Loucy (cell line): ENCODE data around the gene ACD.

ENCODE experiments used
- EZH2phosphoT487 ChIP-seq: fragments of 200-600 bp; IDR thresholded peaks from 2 replicates; pipeline ENCODE4 v1.6.1; 2018; ENCODE audit warnings: antibody characterized with exemption, mild to moderate bottlenecking, moderate library complexity, borderline replicate concordance
- TF ChIP-seq, protein P1 (sequence below): fragments of 200-600 bp; sonication (generic); conservative IDR thresholded peaks from 2 replicates; pipeline ENCODE4 v1.5.1; 2014; ENCODE audit warnings: mild to moderate bottlenecking, antibody characterized with exemption, low read length

DNA sequence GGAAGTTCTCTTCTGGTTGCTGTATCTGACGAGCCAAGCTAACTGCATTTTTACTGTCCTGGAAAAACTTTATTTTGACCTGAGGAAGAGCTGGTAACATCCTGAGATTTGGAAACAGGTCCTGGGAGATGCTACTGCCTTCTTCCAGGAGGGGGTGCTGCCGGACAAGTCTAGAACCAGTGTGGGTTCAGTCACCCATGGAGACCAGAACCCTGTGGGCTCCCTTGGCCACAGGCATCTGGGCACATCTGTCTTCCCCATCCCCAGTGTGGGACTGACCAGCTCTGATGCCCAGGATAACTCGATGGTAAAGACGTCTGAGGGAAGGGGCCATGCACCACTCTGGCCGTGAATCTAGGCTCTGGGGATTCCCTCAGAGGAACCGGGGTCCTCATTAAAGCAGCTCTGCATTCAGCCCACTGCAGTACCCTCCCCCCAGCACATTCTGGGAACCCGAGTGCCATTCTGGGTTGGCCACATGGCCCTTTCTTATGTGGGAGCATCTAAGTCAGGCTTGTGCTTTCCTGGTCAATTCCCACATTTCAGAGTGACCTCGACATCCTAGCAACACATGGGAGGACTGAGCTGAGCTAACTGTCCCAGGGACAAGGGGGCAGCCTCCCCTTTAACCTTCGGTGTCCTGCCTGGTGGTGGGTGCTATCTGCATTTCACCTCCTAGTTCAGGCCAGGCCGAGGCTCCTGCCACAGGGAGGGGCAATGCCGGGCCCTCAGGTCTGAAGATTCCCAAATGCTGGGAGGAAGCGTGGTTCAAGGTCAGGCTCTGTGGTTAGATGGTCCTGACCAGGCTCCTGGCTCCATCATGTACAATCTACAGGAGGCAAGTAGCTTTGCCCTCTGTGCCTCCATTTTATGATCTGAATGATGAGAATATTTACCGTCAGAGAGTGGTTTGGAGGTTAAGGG lies 12.9 kb upstream of the ACD start:
- TF ChIP-seq, protein P1, sequence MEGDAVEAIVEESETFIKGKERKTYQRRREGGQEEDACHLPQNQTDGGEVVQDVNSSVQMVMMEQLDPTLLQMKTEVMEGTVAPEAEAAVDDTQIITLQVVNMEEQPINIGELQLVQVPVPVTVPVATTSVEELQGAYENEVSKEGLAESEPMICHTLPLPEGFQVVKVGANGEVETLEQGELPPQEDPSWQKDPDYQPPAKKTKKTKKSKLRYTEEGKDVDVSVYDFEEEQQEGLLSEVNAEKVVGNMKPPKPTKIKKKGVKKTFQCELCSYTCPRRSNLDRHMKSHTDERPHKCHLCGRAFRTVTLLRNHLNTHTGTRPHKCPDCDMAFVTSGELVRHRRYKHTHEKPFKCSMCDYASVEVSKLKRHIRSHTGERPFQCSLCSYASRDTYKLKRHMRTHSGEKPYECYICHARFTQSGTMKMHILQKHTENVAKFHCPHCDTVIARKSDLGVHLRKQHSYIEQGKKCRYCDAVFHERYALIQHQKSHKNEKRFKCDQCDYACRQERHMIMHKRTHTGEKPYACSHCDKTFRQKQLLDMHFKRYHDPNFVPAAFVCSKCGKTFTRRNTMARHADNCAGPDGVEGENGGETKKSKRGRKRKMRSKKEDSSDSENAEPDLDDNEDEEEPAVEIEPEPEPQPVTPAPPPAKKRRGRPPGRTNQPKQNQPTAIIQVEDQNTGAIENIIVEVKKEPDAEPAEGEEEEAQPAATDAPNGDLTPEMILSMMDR: peak; percentile 87
- no peak for TF ChIP-seq EZH2phosphoT487
